ENCODE data around the gene HLA-C.

DNA sequence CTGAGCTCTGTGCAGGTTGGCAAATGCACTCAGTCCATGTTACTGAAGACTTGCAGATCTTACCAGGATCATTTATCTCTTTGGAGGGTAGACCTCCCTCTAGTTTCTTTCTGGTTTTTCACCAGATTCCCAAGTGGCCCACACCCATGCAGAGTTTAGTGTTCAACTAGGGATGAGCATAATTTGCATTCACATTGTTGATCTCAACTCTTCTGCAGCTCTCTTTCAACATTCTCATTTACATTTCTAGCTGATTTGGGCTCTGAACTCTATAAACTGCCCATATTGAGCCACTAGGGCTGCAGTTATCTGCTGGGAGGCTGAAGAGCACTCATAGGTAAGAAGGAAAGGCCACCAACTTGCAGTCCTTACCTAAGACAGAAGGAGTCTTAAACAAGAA, 17.9 kb upstream of the HLA-C start:
- TF ChIP-seq, protein P1, sequence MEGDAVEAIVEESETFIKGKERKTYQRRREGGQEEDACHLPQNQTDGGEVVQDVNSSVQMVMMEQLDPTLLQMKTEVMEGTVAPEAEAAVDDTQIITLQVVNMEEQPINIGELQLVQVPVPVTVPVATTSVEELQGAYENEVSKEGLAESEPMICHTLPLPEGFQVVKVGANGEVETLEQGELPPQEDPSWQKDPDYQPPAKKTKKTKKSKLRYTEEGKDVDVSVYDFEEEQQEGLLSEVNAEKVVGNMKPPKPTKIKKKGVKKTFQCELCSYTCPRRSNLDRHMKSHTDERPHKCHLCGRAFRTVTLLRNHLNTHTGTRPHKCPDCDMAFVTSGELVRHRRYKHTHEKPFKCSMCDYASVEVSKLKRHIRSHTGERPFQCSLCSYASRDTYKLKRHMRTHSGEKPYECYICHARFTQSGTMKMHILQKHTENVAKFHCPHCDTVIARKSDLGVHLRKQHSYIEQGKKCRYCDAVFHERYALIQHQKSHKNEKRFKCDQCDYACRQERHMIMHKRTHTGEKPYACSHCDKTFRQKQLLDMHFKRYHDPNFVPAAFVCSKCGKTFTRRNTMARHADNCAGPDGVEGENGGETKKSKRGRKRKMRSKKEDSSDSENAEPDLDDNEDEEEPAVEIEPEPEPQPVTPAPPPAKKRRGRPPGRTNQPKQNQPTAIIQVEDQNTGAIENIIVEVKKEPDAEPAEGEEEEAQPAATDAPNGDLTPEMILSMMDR (IDR thresholded peaks at IDR 0.05 in 2 of 3, conservative IDR thresholded peaks at IDR 0.05 in 1 of 3; ENCODE audit: borderline replicate concordance in 1 of 3, insufficient read depth in 1 of 3, low read depth in 2 of 3, low read length in 2 of 3), result no peak
- no peak for TF ChIP-seq POLR2A (IDR thresholded peaks at IDR 0.05; ENCODE audit: borderline replicate concordance, extremely low read depth, insufficient read depth, insufficient read length)
- TF ChIP-seq POLR2AphosphoS5 (IDR thresholded peaks at IDR 0.05; ENCODE audit: low read depth, low read length), result no peak
- no peak for TF ChIP-seq EZH2phosphoT487 (IDR thresholded peaks at IDR 0.05; ENCODE audit: borderline replicate concordance)
- no peak for TF ChIP-seq CBX3 (IDR thresholded peaks at IDR 0.05; ENCODE audit: low read depth)
